Stimulated activated naive CD8-positive, alpha-beta T cell treated with anti-CD3 and anti-CD28 coated beads, Interleukin-15, Interleukin-2, amounts not matched to agents 100 U/mL and 50 U/mL, for 24 hours (primary cell): Measurements from ENCODE around the gene SLC27A1.
"Not testable (repeated sequence)": the region's sequence is repeated elsewhere in the genome, so short reads cannot be mapped to it uniquely, and the experiment has no call there.

ENCODE experiments used
- ATAC-seq: fragments of 150-1000 bp; cut with Tn5 transposase; one replicate; pipeline ENCODE4 v1.10.0; 2021
- DNase-seq: peaks from one replicate; pipeline ENCODE4 v3.0.0; 2021

SLC27A1 gene

DNA sequence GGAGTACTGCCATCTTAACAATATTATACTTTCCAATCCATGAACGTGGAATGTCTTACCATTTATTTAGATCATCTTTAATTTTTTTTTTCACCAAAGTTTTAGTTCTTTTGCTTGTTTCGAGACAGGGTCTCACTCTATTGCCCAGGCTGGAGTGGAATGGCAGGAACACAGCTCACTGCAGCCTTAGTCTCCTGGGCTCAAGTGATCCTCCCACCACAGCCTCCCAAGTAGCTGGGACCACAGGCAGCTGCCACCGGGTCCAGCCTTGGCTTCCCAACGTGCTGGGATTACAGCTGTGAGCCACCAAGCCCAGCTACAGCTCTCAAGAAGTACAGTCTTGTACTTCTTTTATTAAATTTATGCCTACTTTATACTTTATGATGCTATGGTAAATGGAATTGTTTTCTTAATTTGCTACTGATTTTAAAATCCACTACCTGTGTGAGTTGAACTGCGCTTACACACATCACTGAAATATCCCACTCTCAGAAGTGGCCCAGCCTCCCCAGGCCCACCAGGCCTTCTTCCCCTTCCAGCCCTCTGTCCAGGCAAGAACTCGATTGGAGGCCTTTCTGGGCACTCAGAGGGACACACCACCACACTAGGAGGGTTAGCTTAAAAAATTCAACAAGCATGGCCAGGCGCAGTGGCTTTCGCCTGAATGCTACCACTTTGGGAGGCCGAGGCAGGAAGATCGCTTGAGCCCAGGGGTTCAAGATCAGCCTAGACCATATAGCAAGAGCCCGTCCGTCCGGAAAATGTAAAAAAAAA, 40.1 kb downstream of the SLC27A1 start:
- ATAC-seq, result no peak

DNA sequence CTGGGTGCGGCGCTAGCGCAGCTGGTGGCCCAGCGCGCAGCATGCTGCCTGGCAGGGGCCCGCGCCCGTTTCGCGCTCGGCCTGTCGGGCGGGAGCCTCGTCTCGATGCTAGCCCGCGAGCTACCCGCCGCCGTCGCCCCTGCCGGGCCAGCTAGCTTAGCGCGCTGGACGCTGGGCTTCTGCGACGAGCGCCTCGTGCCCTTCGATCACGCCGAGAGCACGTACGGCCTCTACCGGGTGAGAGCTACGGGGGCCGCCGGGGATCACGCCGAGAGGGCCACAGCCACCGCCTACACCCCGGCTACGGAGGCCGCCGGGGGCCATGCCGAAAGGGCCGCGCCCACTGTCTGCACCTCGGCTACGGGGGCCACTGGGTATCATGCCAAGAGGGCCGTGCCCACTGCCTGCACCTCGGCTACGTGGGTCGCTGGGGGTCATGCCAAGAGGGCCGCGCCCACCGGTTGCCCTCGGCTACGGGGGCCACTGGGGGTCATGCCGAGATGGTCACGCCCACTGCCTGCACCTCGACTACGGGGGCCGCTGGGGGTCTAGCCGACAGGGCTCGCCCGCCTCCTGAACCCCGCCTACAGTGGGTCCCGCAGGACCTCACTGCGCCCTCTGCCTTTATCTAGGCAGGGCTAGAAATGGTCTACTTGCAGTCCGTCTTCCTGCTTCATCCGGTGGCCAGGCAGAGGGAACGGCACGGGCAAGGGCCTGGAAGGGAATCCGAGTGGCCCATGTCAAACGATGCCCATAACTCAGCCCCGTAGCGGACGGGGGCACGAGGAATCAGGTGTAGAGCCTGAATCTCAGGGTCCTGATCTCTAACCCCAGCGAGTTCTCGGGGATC, 41.6 kb downstream of the SLC27A1 start:
- peak; percentile 90 for DNase-seq
- ATAC-seq, result peak; percentile 73

More for the DNA sequence above, 40.1 kb downstream of the SLC27A1 start:
- no peak for DNase-seq

DNA sequence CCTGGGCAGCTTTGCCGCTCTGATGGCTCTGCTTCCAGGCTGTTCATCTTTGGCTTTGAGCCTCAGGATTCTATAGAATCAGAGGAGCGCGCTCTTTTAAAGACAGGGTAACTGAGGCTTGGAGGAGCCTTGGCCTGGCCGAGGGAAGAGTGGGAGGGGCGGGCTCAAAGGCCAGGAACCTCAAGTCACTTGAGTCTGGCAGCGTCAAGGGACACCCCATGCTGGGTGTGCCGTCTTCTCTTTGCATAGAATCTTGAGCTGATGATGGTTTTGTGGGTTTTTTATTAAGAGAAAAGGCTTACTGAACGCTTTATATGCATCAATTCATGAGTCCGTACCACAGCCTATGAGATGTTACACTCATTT, 42.2 kb downstream of the SLC27A1 start:
- DNase-seq (no peak), ATAC-seq (no peak)

DNA sequence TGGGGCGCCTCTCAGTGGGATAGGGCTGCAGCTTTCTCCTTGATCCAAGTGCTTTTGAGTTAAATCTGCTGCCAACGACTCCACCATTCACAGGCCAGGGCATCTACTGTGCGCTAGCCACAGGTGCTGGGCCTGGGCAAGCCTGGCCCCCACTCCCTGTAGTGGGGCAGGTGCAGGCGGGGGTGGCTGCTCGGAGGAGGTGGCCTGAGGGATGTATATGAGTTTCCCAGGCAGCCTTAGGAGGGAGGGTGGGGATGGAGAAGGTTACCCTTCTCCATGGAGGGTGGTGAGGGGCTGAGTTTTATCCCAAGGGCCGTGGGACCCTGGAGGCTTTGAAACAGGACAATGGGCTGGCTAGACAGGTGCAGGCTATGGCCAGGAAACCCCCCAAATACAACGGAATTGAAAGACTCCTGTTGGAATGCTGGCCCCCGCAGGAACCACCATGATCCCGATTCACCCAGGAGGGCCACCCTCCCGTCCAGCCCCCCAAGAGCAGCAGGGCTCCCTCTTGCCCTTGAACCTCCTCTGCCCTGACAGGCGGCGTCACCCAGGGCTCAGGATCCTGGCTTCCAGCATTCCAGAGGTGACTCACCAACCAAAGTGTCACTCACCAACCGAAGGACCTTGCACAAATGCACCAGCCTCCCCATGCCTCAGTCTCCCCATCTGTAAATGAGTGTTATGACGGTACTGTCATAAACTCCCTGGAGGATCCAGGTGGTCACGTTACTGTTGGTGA, 45.3 kb downstream of the SLC27A1 start:
- no peak for ATAC-seq
- DNase-seq, result no peak

DNA sequence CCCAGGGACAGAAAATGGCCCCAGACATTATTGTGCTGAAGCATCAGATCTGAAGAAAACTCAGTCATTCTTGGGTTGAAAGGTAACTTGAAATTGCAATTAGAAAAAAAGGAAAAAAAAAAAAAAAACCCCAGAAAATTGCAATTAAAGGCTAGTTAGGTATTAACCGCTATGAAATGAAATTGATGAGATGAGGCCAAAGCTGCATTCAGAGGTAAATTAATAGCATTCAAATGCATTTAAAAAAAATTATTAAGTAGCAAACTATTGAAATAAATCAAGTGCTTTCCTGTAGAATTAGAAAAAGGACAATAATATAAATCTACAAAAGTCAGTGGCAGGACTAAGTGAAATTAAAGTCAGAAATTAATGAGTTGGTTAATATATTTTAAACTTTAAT, 47.6 kb downstream of the SLC27A1 start:
- no peak for DNase-seq
- no peak for ATAC-seq

DNA sequence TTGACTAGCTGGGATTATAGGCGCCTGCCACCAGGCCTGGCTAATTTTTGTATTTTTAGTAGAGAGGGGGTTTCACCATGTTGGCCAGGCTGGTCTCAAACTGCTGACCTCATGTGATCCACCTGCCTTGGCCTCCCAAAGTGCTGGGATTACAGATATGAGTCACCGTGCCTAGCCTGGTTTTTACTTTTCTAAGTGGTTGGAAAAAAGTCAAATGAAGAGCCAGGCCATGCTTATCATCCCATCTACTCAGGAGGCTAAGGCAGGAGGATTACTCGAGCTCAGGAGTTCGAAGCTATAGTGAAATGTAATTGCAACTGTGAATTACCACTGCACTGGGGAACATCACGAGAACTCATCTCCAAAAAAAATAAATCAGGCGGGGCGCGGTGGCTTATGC, 48.3 kb downstream of the SLC27A1 start:
- not testable (repeated sequence) for ATAC-seq, DNase-seq

DNA sequence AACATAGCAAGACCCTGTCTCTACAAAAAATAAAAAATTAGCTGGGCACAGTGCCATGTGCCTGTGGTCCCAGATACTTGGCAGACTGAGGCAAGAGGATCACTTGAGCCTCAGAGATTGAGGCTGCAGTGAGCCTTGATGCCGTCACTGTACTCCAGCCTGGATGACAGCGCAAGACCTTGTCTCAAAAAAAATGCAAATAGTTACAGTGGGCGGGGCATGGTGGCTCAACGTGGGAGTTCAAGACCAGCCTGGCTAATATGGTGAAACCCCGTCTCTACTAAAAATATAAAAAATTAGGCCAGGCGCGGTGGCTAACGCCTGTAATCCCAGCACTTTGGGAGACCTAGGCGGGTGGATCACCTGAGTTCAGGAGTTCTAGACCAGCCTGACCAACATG, 49.6 kb downstream of the SLC27A1 start:
- DNase-seq, result no peak
- ATAC-seq, result no peak

DNA sequence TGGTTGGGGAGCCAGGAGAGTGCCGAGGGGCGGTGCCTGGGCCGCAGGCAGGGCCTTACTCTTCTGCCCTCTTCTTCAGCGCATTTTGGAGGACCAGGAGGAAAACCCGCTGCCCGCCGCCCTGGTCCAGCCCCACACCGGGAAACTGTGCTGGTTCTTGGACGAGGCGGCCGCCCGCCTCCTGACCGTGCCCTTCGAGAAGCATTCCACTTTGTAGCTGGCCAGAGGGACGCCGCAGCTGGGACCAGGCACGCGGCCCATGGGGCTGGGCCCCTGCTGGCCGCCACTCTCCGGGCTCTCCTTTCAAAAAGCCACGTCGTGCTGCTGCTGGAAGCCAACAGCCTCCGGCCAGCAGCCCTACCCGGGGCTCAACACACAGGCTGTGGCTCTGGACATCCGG, 50.5 kb downstream of the SLC27A1 start:
- ATAC-seq (no peak), DNase-seq (no peak)

DNA sequence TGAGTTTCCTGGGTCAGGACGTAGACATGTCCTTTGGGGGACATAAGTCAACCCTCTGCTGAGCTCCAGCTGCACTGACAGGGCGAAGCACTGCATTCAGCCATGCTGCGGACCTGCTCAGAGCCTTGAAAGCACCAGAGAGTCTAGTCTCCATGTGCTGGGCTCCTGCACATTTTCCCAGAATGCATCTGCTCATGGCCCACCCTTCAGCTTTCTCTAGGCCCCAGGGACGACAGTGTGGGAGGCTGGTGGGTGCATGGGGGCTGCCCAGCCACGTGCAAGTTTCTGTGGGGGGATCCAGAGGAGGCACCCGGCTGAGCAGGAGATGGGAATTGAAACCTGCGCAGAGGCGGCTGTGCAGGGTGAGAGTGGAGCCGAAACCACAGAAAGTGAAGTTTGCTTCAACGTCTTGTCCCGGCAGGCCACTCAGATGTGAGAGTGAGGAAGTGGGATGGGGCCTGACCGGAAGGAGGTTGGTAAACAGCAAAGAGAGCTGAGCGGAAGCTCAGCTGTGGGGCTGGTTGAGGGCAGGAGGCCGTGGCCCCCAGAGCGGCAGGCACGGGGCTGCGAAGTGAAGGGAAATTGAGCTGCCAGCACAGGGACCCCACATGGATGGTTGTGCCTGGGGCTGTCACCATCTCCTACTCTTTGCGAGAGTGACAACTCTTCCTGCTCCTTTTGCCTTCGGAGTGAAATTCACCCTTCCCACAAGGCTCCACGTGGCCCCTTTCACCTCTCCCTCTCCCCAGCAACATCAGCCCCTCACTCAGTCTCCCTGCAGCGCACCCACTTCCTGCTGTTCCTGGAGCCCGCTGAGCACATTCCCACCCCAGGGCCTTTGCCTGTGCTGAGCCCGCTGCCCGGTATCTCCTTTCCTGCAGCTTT, 52.9 kb downstream of the SLC27A1 start:
- ATAC-seq (peak; percentile 80), DNase-seq (peak; percentile 78)

DNA sequence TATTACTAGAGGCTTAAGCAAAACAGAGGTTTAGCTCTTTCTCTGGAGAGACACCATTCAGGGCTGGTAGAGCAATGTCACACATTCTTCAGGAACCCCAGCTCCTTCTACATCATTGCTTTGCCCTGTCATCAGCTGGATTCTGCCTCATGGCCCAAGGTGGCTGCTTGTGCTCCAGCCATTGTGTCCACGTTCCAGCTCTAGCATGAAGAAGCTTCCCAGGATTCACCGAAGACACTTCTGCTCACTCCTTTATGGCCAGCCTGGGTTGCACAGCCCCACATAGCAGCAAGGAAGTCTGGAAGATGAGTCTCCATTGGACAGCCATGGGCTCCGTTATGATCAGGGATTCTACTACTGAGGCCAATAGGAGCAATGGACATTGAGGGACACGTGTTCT, 54.3 kb downstream of the SLC27A1 start:
- no peak for DNase-seq
- ATAC-seq, result no peak

DNA sequence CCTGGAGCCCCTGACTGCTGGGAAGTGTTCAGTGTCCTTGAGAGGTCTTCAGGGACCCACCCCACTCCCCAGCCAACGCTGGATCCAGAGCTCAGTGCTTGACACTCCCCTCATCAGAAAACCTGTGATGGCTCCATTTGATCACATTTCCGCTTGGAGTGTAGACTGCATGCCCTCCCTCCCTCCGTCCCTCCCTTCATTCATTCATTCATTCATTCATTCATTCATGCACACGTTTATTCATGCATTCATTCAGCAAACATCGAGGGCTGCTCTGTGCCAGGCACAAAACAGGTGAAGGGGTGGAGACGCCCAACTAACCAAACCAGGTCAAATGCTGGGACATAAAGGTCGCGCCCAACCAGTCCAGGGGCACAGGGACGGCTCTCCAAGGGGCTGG, 54.8 kb downstream of the SLC27A1 start:
- no peak for DNase-seq
- ATAC-seq, result no peak

DNA sequence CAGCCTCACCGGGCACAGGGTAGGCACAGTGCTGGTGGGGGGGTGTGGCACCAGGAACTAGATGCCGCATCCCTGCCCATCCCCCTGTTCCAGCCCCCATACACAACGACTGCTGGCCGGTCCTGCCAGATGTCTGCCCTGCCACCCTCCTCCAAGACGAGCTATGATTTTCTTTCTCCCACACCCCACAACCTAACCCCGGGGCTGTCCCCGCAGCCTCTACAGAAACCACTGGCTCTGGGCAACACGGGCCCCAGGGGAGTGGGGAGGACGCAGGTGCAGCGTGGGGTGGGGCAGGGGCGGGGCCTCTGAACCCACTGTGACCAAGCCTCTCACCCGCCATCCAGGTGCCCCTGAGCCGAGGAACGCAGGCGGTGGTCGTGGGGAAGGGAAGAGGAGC, 56.6 kb downstream of the SLC27A1 start:
- DNase-seq, result peak; percentile 59
- ATAC-seq, result peak; percentile 37

DNA sequence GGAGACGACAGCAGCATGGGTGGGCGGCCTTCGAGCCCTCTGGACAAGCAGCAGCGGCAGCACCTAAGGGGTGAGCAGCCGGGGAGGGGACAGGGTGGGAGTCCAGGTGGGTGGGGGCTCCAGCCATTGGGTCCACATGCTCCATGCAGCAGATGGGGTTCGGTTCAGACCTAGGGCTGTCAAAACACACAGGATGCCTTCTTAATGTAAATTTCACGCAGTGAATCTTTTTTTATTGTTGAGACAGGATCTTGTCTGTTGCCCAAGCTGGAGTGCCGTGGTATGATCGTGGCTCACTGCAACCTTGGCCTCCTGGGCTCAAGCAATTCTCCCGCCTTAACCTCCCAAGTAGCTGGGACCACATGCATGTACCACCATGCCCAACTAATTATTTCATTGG, 57.0 kb downstream of the SLC27A1 start:
- DNase-seq, result no peak
- ATAC-seq, result no peak

DNA sequence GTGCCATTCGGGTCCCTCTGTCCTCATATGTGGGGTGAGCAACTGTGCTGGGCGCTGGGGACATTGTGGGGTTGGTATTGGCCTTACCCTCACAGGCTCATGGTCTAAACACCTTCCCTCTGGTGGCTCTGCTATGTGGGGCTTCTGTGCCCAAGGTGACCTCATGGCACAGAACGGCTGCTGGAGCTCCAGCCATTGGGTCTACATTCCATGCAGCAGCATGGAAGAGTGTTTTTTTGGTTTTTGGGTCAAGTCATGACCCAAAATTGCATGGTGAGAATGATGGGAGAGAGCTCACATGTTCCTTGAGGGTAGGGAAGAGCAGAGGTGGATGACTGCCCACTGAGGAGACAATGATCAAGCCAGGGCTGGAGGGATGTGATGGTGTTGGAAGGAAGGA, 58.3 kb downstream of the SLC27A1 start:
- no peak for ATAC-seq
- no peak for DNase-seq

DNA sequence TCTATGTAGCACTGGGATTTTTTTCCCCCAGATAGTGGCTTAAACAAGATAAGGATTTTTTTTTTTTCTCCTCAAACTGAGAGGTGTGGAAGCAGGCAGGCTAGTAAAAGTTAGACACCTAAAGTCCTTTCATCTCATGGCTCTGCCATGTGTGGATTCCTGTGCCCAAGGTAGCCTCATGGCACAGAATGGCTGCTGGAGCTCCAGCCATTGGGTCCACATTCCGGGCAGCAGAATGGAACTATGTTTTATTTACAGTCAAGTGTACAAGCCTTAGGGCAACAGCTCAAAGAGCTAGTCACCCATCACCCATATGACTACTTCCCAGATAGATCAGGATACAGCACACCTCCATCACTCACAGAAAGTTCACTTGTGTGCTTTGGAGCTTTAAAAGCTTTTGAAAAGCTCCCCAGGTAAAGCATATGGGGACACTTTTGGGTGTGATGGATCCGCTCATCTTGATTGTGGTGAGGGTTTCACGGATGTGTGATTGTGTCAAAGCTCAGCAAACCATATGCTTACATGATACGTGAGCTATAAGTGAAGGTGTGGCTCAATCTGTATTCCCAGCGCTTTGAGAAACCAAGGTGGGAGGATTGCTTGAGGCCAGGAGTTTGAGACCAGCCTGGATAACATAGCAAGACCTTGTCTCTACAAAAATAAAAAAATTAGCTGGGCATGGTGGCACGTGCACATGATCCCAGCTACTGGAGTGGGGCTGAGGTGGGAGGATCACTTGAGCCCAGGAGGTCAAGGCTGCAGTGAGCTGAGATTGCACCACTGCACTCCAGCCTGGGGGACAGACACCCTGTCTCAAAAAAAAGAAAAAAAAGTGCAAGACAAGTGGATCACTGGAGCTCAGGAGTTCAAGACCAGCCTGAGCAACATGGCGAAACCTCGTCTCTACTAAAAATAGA, 59.2 kb downstream of the SLC27A1 start:
- DNase-seq, result no peak
- ATAC-seq, result no peak

DNA sequence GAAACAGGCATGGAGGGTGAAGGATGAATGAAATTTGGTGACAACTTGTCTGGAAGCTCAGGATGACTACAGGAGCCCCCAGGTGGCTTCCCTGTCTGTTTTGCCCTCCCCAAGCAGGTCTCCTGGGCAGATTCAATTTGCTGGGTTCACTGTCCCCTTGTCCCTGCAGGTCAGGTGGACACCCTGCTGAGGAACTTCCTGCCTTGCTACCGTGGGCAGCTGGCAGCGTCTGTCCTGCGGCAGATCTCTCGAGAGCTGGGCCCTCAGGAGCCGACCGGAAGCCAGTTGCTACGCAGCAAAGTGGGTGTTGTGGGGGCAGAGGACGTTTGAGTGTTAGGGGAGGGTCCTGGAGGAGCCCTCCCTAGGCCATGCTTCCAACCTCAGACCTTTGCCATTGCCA, 60.3 kb downstream of the SLC27A1 start:
- DNase-seq (no peak), ATAC-seq (no peak)

DNA sequence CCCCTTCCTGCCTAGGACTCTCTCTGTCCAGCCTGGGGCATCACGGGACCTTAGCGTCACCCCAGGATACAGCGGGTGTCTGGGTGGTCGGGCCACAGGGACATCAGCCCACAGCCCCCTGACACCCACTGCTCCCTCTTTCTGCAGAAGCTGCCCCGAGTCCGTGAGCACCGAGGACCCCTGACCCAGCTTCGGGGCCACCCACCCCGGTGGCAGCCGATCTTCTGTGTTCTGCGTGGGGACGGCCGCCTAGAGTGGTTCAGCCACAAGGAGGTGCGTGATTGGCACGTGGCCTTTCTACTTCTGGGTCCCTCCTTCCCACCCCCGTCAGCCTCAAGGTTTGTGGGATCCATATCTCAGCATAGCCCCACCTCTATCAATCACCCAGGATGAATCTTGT, 61.8 kb downstream of the SLC27A1 start:
- ATAC-seq (no peak), DNase-seq (no peak)

DNA sequence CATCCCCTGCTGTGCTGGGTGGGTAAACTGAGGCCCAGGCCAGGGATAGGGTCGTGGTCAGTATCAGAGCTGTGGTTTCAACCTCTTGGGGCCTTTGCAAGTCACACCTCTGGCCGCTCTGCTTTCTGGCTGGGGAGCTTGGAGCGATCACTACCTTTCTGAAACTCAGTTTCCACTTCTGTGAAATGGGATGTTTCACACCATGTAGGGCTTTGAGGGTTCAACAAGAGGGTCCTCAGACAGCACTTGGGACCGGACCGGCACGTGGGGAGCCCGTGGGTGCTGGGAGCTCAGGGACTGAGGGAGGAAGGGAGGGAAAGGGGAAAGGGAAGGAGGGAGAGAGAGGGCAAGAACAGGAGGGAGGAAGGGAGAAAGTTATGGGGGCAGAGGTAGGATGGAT, 62.2 kb downstream of the SLC27A1 start:
- DNase-seq, result no peak
- ATAC-seq, result no peak

DNA sequence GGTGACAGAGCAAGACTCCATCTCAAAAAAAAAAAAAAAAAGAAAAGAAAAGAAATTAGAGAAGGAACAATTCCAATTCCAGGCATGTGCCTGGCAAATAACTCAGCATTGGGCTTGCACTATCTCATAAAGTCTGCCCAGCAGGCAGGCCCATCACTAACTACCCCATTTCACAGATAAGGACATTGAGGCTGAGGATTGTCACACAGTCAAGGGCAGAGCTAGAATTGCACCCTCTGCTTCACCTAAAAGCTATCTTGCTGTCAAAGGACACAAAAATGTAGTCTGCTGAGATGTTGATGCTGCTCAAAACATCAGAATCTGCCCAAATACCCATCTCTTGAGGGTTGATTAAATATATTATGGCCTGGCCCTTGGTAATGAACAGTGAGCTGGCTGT, 64.4 kb downstream of the SLC27A1 start:
- no peak for DNase-seq
- ATAC-seq, result no peak

DNA sequence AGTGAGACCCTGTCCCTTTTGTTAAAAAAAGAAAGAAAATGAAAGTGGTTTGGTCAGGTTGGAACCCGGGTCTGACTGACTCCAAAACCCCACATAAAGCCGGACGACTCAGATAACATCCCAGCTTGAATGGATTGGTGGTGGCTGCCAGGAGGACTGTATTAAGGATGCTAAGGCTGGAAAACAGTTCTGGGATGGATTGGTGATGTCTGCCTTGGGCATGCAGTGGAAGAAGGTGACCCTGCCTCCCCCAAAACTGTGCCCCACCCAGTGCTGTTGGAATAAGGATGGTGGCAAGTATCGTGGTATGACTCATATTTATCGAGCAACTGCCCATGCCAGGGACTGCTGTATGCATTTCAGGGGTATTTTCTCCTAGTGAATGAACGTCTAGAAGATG, 66.6 kb downstream of the SLC27A1 start:
- DNase-seq (no peak), ATAC-seq (no peak)

DNA sequence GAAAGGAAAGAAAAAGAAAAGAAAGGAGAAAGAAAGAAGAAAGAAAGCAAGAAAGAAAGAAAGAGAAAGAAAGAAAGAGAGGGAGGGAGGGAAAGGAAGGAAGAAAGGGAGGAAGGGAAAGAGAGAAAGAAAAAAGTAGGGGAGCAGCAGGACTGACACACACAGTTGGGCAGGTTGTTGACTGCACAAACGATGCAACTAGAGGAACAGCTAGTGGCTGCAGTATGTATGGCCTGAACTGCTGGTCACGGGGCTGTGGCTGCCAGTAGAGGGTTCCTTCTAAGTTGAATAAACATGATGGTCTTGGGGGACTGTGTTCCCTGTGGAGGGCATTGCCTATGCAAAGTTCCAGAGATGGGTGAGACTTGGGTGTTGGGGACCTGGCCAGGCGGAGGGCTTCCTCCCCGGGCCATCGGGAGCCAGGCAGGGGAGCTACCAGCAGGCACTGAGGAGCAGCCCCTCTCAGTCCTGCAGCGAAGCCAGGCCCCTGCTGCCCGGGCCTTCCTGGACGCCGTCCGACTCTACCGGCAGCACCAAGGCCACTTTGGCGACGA, 68.4 kb downstream of the SLC27A1 start:
- no peak for ATAC-seq
- DNase-seq, result no peak
